Mesothelial cell of epicardium (in vitro differentiated cells): Measurements from ENCODE around the gene OOSP4B. TPM values are rescaled to one million over a fixed set of nuclear protein-coding genes. Genes with fewer than 3 reads are reported as not detected.

Source experiments
- DNase-seq, 2 experiments: peaks; one replicate each; pipeline ENCODE4 v3.0.0; 2021; ENCODE audit warnings: low spot score in 2 of 2; ENCODE audit not compliant: unreplicated experiment in 2 of 2
- H3K27ac Mint-ChIP-seq: 2 replicates; pipeline ENCODE4 v1.8.0; 2021; ENCODE audit warnings: mixed read lengths
- H3K27me3 Mint-ChIP-seq: 2 replicates; pipeline ENCODE4 v1.8.0; 2021; ENCODE audit warnings: low read depth, mixed read lengths
- H3K36me3 Mint-ChIP-seq: 2 replicates; pipeline ENCODE4 v1.8.0; 2021; ENCODE audit warnings: mixed read lengths
- H3K4me1 Mint-ChIP-seq: 2 replicates; pipeline ENCODE4 v1.8.0; 2021; ENCODE audit warnings: mixed read lengths
- H3K4me3 Mint-ChIP-seq: 2 replicates; pipeline ENCODE4 v1.8.0; 2021; ENCODE audit warnings: mild to moderate bottlenecking, moderate library complexity, mixed read lengths
- H3K9me3 Mint-ChIP-seq: 2 replicates; pipeline ENCODE4 v1.8.0; 2021; ENCODE audit warnings: mixed read lengths
- total RNA-seq: library from RNA; stranded (reverse); gene quantifications from 3 replicates; pipeline ENCODE4 v1.2.1, GENCODE V29; 2021
- TF ChIP-seq, protein P1 (sequence below): fragments of 200-600 bp; sonication (generic); IDR thresholded peaks from one replicate; pipeline ENCODE4 v1.5.0; 2021; ENCODE audit warnings: antibody characterized with exemption; ENCODE audit not compliant: unreplicated experiment

Gene OOSP4B
- total RNA-seq, 1 donor from 2014 or later = not detected

DNA sequence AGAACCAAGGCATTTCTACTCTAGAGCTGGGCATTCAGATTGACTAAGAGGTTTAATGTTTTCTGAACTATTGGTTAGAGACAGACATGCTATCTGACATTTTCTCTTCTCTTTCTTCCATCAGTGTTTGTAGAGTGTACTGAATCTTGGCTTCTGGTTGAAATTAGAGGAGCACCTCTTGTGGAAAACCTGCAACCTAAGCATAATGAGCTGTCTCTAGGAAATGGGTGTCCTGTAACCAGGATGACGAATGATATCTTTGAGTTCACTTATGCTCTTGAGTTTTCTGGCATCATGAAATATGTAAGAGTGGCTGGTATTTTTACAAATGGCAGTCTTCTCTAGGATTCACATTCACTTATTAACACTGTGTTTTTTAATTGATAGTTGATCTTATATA is 33.8 kb upstream of the OOSP4B start:
- Mint-ChIP-seq H3K27me3 (peaks cover 8% of the 10 kb centered on the region), H3K4me3 (no peak overlapping the region), H3K27ac (no peak overlapping the region), H3K4me1 (no peaks in the 10 kb centered on the region), H3K36me3 (no peaks in the 10 kb centered on the region), H3K9me3 (no peaks in the 10 kb centered on the region)
- DNase-seq = no peak
- TF ChIP-seq, protein P1, sequence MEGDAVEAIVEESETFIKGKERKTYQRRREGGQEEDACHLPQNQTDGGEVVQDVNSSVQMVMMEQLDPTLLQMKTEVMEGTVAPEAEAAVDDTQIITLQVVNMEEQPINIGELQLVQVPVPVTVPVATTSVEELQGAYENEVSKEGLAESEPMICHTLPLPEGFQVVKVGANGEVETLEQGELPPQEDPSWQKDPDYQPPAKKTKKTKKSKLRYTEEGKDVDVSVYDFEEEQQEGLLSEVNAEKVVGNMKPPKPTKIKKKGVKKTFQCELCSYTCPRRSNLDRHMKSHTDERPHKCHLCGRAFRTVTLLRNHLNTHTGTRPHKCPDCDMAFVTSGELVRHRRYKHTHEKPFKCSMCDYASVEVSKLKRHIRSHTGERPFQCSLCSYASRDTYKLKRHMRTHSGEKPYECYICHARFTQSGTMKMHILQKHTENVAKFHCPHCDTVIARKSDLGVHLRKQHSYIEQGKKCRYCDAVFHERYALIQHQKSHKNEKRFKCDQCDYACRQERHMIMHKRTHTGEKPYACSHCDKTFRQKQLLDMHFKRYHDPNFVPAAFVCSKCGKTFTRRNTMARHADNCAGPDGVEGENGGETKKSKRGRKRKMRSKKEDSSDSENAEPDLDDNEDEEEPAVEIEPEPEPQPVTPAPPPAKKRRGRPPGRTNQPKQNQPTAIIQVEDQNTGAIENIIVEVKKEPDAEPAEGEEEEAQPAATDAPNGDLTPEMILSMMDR = no peak

DNA sequence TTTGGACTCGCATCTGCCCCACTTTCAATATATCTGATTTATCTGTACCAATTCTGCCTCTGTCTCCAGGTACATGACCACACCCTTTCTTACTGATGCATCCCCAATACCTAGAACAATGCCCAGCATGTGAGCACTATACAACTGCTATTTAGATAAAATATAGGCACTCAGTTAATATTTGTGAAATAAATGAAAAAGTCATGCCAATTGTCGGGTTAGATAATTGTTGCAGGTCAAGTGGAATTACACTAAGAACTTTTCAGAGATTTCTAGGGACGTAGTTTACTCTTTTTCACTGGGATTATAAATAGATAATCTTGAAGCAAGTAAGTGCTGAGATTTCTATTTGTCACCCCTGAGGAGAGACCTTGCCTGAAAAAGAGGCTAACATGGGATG is 32.6 kb upstream of the OOSP4B start:
- Mint-ChIP-seq H3K27me3 (peaks cover 8% of the 10 kb centered on the region), H3K9me3 (peaks cover 6% of the 10 kb centered on the region), H3K4me3 (no peak overlapping the region), H3K36me3 (no peaks in the 10 kb centered on the region), H3K27ac (no peak overlapping the region), H3K4me1 (no peaks in the 10 kb centered on the region)
- no peak for DNase-seq
- TF ChIP-seq, protein P1 = no peak

DNA sequence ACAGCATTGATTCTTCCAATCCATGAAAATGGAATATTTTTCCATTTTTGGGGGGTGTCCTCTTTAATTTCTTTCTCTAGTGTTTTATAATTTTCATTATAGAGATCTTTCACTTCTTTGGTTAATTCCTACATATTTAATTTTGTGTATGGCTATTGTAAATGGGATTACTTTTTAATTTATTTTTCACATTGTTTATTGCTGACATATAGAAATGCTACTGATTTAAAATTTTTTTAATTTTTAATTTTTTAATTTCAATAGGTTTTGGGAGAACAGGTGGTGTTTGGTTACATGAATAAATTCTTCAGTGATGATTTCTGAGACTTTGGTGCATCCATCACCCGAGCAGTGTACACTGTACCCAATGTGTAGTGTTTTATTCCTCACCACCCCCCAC is 26.6 kb upstream of the OOSP4B start:
- Mint-ChIP-seq H3K36me3 (no peaks in the 10 kb centered on the region), H3K4me3 (no peak overlapping the region)

DNA sequence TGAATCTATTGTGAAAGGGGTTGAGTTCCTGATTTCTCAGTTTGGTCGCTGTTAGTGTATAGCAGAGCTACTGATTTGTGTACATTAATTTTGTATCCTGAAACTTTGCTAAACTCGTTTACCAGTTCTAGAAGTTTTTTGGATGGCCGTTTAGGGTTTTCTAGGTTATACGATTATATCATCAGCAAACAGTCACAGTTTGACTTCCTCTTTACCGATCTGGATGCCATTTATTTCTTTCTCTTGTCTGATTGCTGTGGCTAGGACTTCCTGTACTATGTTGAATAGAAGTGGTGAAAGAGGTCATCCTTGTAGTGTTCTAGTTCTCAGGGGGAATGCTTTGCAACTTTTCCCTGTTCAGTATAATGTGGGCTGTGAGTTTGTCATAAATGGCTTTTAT is 24.6 kb upstream of the OOSP4B start:
- TF ChIP-seq, protein P1 = no peak
- no peak for DNase-seq
- Mint-ChIP-seq H3K27me3 (peaks cover 6% of the 10 kb centered on the region), H3K36me3 (no peaks in the 10 kb centered on the region), H3K4me1 (no peaks in the 10 kb centered on the region), H3K9me3 (peaks cover 29% of the 10 kb centered on the region), H3K4me3 (no peak overlapping the region), H3K27ac (no peak overlapping the region)

More for the DNA sequence above, 26.6 kb upstream of the OOSP4B start:
- H3K27me3 Mint-ChIP-seq = peaks cover 3% of the 10 kb centered on the region
- no peaks in the 10 kb centered on the region for H3K4me1 Mint-ChIP-seq
- DNase-seq = no peak
- no peak overlapping the region for H3K27ac Mint-ChIP-seq
- TF ChIP-seq, protein P1 = no peak
- H3K9me3 Mint-ChIP-seq = peaks cover 29% of the 10 kb centered on the region

DNA sequence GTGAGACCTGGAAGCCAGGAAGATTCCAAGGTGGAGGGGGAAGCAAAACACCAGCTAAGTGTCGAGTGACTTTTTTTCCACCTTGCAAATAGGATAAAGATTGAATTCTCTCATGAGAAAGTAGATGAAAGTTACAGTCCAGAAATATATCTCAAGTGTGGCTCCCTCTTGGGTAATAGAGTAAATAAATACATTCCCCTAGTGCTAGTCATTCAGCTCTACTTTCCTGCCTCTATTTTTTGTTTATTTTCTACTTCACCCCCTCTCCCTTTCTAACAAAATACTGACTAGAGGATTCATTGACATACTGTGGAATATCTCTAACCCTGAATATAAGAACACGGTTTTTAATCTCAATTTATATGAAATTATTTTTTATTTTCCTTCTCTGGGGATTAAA is 19.2 kb upstream of the OOSP4B start:
- TF ChIP-seq, protein P1 = no peak
- H3K27ac Mint-ChIP-seq = no peak overlapping the region
- no peak for DNase-seq
- H3K4me1 Mint-ChIP-seq = peaks cover 6% of the 10 kb centered on the region
- H3K4me3 Mint-ChIP-seq = no peak overlapping the region
- H3K9me3 Mint-ChIP-seq = no peaks in the 10 kb centered on the region
- no peaks in the 10 kb centered on the region for H3K36me3 Mint-ChIP-seq
- H3K27me3 Mint-ChIP-seq = peaks cover 8% of the 10 kb centered on the region

DNA sequence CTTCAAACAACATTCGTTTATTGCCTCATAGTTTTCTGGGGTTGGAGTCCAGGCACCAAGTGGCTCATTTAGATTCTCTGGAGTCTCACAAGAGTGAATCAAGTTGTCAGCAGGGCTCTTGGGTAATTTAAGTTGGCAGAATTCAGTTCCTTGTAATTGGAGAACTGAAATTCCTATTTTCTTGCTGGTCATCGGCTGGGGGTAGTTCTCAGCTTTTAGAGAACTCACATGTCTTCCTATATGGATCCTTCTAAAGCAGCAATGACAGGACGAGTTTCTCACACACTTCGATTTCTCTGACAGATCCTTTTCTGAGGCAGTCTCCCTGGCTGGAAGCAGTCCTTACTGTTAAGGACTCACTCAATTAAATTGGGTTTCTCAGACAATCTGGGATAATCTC is 17.3 kb upstream of the OOSP4B start:
- DNase-seq = no peak
- H3K27ac Mint-ChIP-seq = no peak overlapping the region
- peaks cover 8% of the 10 kb centered on the region for H3K27me3 Mint-ChIP-seq
- no peaks in the 10 kb centered on the region for H3K36me3 Mint-ChIP-seq
- TF ChIP-seq, protein P1 = no peak
- no peaks in the 10 kb centered on the region for H3K9me3 Mint-ChIP-seq
- H3K4me1 Mint-ChIP-seq = peaks cover 6% of the 10 kb centered on the region
- no peak overlapping the region for H3K4me3 Mint-ChIP-seq
